ENCODE results near the gene LARGE1. TPM values are rescaled to one million over a fixed set of nuclear protein-coding genes. Genes with fewer than 3 reads are reported as not detected.

LARGE1 gene
- polyA plus RNA-seq, 1 donor = 17.8 TPM

GRCh38 chr22:33927752-33928151 lies 7.5 kb upstream of the LARGE1 start:
- H3K4me1 ChIP-seq (ENCODE audit: control insufficient read depth, insufficient read depth, low read length) = peaks cover 4% of the 10 kb centered on the region
- no peak overlapping the region for H3K4me3 ChIP-seq (ENCODE audit: low read length)
- peaks cover 6% of the 10 kb centered on the region for H3K27me3 ChIP-seq (ENCODE audit: control insufficient read depth, insufficient read depth, low read length)
- no peak overlapping the region for H3K27ac ChIP-seq (ENCODE audit: low read length)
- DNase-seq = no peak
- no peaks in the 10 kb centered on the region for H3K36me3 ChIP-seq (ENCODE audit: control insufficient read depth, insufficient read depth, low read length)
- WGBS (ENCODE audit: insufficient coverage, low lambda C conversion rate) = 100% methylated on average over 2 of the region's 5 CpGs
- no peaks in the 10 kb centered on the region for H3K9me3 ChIP-seq (ENCODE audit: control insufficient read depth, low read depth, low read length)

- H3K27ac ChIP-seq (ENCODE audit: low read length) = no peak overlapping the region
- WGBS (ENCODE audit: insufficient coverage, low lambda C conversion rate) = no CpG with 5 or more reads among the region's 4 CpGs
- no peak for DNase-seq
- H3K27me3 ChIP-seq (ENCODE audit: control insufficient read depth, insufficient read depth, low read length) = peaks cover 6% of the 10 kb centered on the region
- no peaks in the 10 kb centered on the region for H3K36me3 ChIP-seq (ENCODE audit: control insufficient read depth, insufficient read depth, low read length)
- H3K9me3 ChIP-seq (ENCODE audit: control insufficient read depth, low read depth, low read length) = no peaks in the 10 kb centered on the region
- H3K4me1 ChIP-seq (ENCODE audit: control insufficient read depth, insufficient read depth, low read length) = peaks cover 6% of the 10 kb centered on the region
- H3K4me3 ChIP-seq (ENCODE audit: low read length) = no peak overlapping the region
These were observed 4.9 kb upstream of the LARGE1 start for GRCh38 chr22:33925194-33925593.

- H3K27me3 ChIP-seq (ENCODE audit: control insufficient read depth, insufficient read depth, low read length) = peaks cover 2% of the 10 kb centered on the region
- H3K9me3 ChIP-seq (ENCODE audit: control insufficient read depth, low read depth, low read length) = no peaks in the 10 kb centered on the region
- no peaks in the 10 kb centered on the region for H3K36me3 ChIP-seq (ENCODE audit: control insufficient read depth, insufficient read depth, low read length)
- DNase-seq = peak; percentile 49 to 63
- peaks cover 6% of the 10 kb centered on the region for H3K4me1 ChIP-seq (ENCODE audit: control insufficient read depth, insufficient read depth, low read length)
- no peak overlapping the region for H3K27ac ChIP-seq (ENCODE audit: low read length)
- no peak overlapping the region for H3K4me3 ChIP-seq (ENCODE audit: low read length)
- WGBS (ENCODE audit: insufficient coverage, low lambda C conversion rate) = 48% methylated on average over 2 of the region's 17 CpGs
These were observed 3.5 kb upstream of the LARGE1 start for GRCh38 chr22:33923660-33924246.

- H3K27ac ChIP-seq (ENCODE audit: low read length) = no peak overlapping the region
- H3K4me3 ChIP-seq (ENCODE audit: low read length) = peak overlapping the region; percentile 52
- DNase-seq = peak in 1 of 2 donors; percentile 8
- no peaks in the 10 kb centered on the region for H3K36me3 ChIP-seq (ENCODE audit: control insufficient read depth, insufficient read depth, low read length)
- peaks cover 2% of the 10 kb centered on the region for H3K27me3 ChIP-seq (ENCODE audit: control insufficient read depth, insufficient read depth, low read length)
- no peaks in the 10 kb centered on the region for H3K9me3 ChIP-seq (ENCODE audit: control insufficient read depth, low read depth, low read length)
- peaks cover 8% of the 10 kb centered on the region for H3K4me1 ChIP-seq (ENCODE audit: control insufficient read depth, insufficient read depth, low read length)
- 0% methylated on average over 2 of the region's 5 CpGs for WGBS (ENCODE audit: insufficient coverage, low lambda C conversion rate)
These were observed 2.8 kb upstream of the LARGE1 start for GRCh38 chr22:33923033-33923432.

GRCh38 chr22:33922349-33922681 lies 2.0 kb upstream of the LARGE1 start:
- no peak overlapping the region for H3K27ac ChIP-seq (ENCODE audit: low read length)

GRCh38 chr22:33921525-33922348 lies 1.5 kb upstream of the LARGE1 start:
- H3K4me3 ChIP-seq (ENCODE audit: low read length) = peak overlapping the region; percentile 52
- H3K9me3 ChIP-seq (ENCODE audit: control insufficient read depth, low read depth, low read length) = no peaks in the 10 kb centered on the region
- H3K36me3 ChIP-seq (ENCODE audit: control insufficient read depth, insufficient read depth, low read length) = no peaks in the 10 kb centered on the region
- H3K27me3 ChIP-seq (ENCODE audit: control insufficient read depth, insufficient read depth, low read length) = peaks cover 2% of the 10 kb centered on the region
- H3K27ac ChIP-seq (ENCODE audit: low read length) = peak overlapping the region; percentile 24
- peaks cover 8% of the 10 kb centered on the region for H3K4me1 ChIP-seq (ENCODE audit: control insufficient read depth, insufficient read depth, low read length)
- no CpG with 5 or more reads among the region's 52 CpGs for WGBS (ENCODE audit: insufficient coverage, low lambda C conversion rate)
- peak; percentile 45 to 72 for DNase-seq

More at GRCh38 chr22:33922349-33922681, 2.0 kb upstream of the LARGE1 start:
- Histone ChIP-seq H3K4me3 (ENCODE audit: low read length) (peak overlapping the region; percentile 52), H3K9me3 (ENCODE audit: control insufficient read depth, low read depth, low read length) (no peaks in the 10 kb centered on the region), H3K36me3 (ENCODE audit: control insufficient read depth, insufficient read depth, low read length) (no peaks in the 10 kb centered on the region), H3K4me1 (ENCODE audit: control insufficient read depth, insufficient read depth, low read length) (peaks cover 8% of the 10 kb centered on the region), H3K27me3 (ENCODE audit: control insufficient read depth, insufficient read depth, low read length) (peaks cover 2% of the 10 kb centered on the region)
- DNase-seq = peak in 1 of 2 donors; percentile 60
- WGBS (ENCODE audit: insufficient coverage, low lambda C conversion rate) = no CpG with 5 or more reads among the region's 23 CpGs

GRCh38 chr22:33920927-33921524 lies 750 bp upstream of the LARGE1 start:
- peaks cover 8% of the 10 kb centered on the region for H3K4me1 ChIP-seq (ENCODE audit: control insufficient read depth, insufficient read depth, low read length)
- no CpG with 5 or more reads among the region's 69 CpGs for WGBS (ENCODE audit: insufficient coverage, low lambda C conversion rate)
- H3K27ac ChIP-seq (ENCODE audit: low read length) = peak overlapping the region; percentile 24
- no peaks in the 10 kb centered on the region for H3K9me3 ChIP-seq (ENCODE audit: control insufficient read depth, low read depth, low read length)
- H3K4me3 ChIP-seq (ENCODE audit: low read length) = peak overlapping the region; percentile 52
- peaks cover 2% of the 10 kb centered on the region for H3K27me3 ChIP-seq (ENCODE audit: control insufficient read depth, insufficient read depth, low read length)
- no peaks in the 10 kb centered on the region for H3K36me3 ChIP-seq (ENCODE audit: control insufficient read depth, insufficient read depth, low read length)
- peak; percentile 96 to 98 for DNase-seq

- no peaks in the 10 kb centered on the region for H3K36me3 ChIP-seq (ENCODE audit: control insufficient read depth, insufficient read depth, low read length)
- peaks cover 2% of the 10 kb centered on the region for H3K27me3 ChIP-seq (ENCODE audit: control insufficient read depth, insufficient read depth, low read length)
- H3K9me3 ChIP-seq (ENCODE audit: control insufficient read depth, low read depth, low read length) = no peaks in the 10 kb centered on the region
- H3K4me1 ChIP-seq (ENCODE audit: control insufficient read depth, insufficient read depth, low read length) = peaks cover 8% of the 10 kb centered on the region
- no peak overlapping the region for H3K27ac ChIP-seq (ENCODE audit: low read length)
- peak; percentile 26 to 71 for DNase-seq
- WGBS (ENCODE audit: insufficient coverage, low lambda C conversion rate) = no CpG with 5 or more reads among the region's 57 CpGs
- H3K4me3 ChIP-seq (ENCODE audit: low read length) = peak overlapping the region; percentile 60
These were observed 682 bp downstream of the LARGE1 start for GRCh38 chr22:33919391-33920196.

GRCh38 chr22:33918676-33919365 lies 1.5 kb downstream of the LARGE1 start:
- H3K9me3 ChIP-seq (ENCODE audit: control insufficient read depth, low read depth, low read length) = no peaks in the 10 kb centered on the region
- no peaks in the 10 kb centered on the region for H3K27me3 ChIP-seq (ENCODE audit: control insufficient read depth, insufficient read depth, low read length)
- peak in 1 of 2 donors; percentile 15 for DNase-seq
- no peak overlapping the region for H3K27ac ChIP-seq (ENCODE audit: low read length)
- H3K4me1 ChIP-seq (ENCODE audit: control insufficient read depth, insufficient read depth, low read length) = peaks cover 8% of the 10 kb centered on the region
- no CpG with 5 or more reads among the region's 10 CpGs for WGBS (ENCODE audit: insufficient coverage, low lambda C conversion rate)
- H3K4me3 ChIP-seq (ENCODE audit: low read length) = peak overlapping the region; percentile 60
- H3K36me3 ChIP-seq (ENCODE audit: control insufficient read depth, insufficient read depth, low read length) = no peaks in the 10 kb centered on the region
